Activated B cell treated with CpG ODN at 0.5 μM for 24 hours (primary cell): Measurements from ENCODE around the gene QKI. TPM values are rescaled to one million over a fixed set of nuclear protein-coding genes. Genes with fewer than 3 reads are reported as not detected.

Source experiments
- ATAC-seq: fragments of 200-7000 bp; cut with Tn5 transposase; one replicate; pipeline ENCODE4 v1.10.0; 2021; ENCODE audit warnings: low read depth, mild to moderate bottlenecking, moderate library complexity
- CTCF ChIA-PET: fragments of 350-600 bp; sonication (Branson Sonifier 250); formaldehyde crosslinking; loops from one replicate; lab custom pipeline; 2021; ENCODE audit warnings: antibody characterized with exemption; lab: Charles Lee
- POLR2A ChIA-PET: fragments of 350-600 bp; sonication (Branson Sonifier 250); formaldehyde crosslinking; loops from one replicate; lab custom pipeline; 2021; ENCODE audit warnings: antibody characterized with exemption; lab: Charles Lee
- DNase-seq: peaks from one replicate; pipeline ENCODE4 v3.0.0; 2022
- H3K27ac Mint-ChIP-seq: one replicate; pipeline ENCODE4 v1.8.0; 2020; ENCODE audit warnings: mixed read lengths
- H3K27me3 Mint-ChIP-seq: one replicate; pipeline ENCODE4 v1.8.0; 2021; ENCODE audit warnings: mixed read lengths
- H3K36me3 Mint-ChIP-seq: one replicate; pipeline ENCODE4 v1.8.0; 2021; ENCODE audit warnings: low read depth, mixed read lengths
- H3K4me1 Mint-ChIP-seq: one replicate; pipeline ENCODE4 v1.8.0; 2021; ENCODE audit warnings: mixed read lengths
- H3K4me3 Mint-ChIP-seq: one replicate; pipeline ENCODE4 v1.8.0; 2020; ENCODE audit warnings: mild to moderate bottlenecking, mixed read lengths
- H3K9me3 Mint-ChIP-seq: one replicate; pipeline ENCODE4 v1.8.0; 2020; ENCODE audit warnings: mixed read lengths
- CTCF ChIP-seq: fragments of 200-600 bp; IDR thresholded peaks from one replicate; pipeline ENCODE4 v1.8.0; 2022; ENCODE audit warnings: antibody characterized with exemption, mild to moderate bottlenecking
- intact Hi-C: fragments of 100-400 bp; cut with micrococcal nuclease; formaldehyde crosslinking; loops from one replicate; pipeline ENCODE4 v1.15.1; 2024
- total RNA-seq: library from RNA; stranded (reverse); gene quantifications from 2 replicates; pipeline ENCODE4 v1.2.3, GENCODE V29; 2022

The QKI gene
- total RNA-seq, 1 donor from 2014 or later, result 61.5 TPM

GRCh38 chr6:163576114-163576513 lies 161.6 kb downstream of the QKI start:
- peaks cover 26% of the 10 kb centered on the region for H3K36me3 Mint-ChIP-seq
- CTCF ChIA-PET, result no interaction called here
- ATAC-seq, result no peak
- intact Hi-C loops, result loop anchor here (10.0 kb wide), 1 partner anchor 209 kb away; no protein-coding TSS in a partner anchor
- POLR2A ChIA-PET, result no interaction called here
- no peak overlapping the region for H3K4me3 Mint-ChIP-seq
- H3K9me3 Mint-ChIP-seq, result no peaks in the 10 kb centered on the region
- no peaks in the 10 kb centered on the region for H3K27me3 Mint-ChIP-seq
- no peak overlapping the region for H3K27ac Mint-ChIP-seq
- DNase-seq, result no peak
- H3K4me1 Mint-ChIP-seq, result no peaks in the 10 kb centered on the region
- no peak for TF ChIP-seq CTCF

- peak overlapping the region; percentile 30 for H3K27ac Mint-ChIP-seq
- no peaks in the 10 kb centered on the region for H3K4me1 Mint-ChIP-seq
- no peak for ATAC-seq
- H3K36me3 Mint-ChIP-seq, result peaks cover 16% of the 10 kb centered on the region
- intact Hi-C loops, result loop anchor here (10.0 kb wide), 1 partner anchor 207 kb away; no protein-coding TSS in a partner anchor
- ChIA-PET CTCF (no interaction called here), POLR2A (no interaction called here)
- H3K9me3 Mint-ChIP-seq, result no peaks in the 10 kb centered on the region
- no peak for DNase-seq
- TF ChIP-seq CTCF, result no peak
- H3K27me3 Mint-ChIP-seq, result no peaks in the 10 kb centered on the region
- no peak overlapping the region for H3K4me3 Mint-ChIP-seq
These were observed 162.9 kb downstream of the QKI start for GRCh38 chr6:163577404-163577803.

- no peak overlapping the region for H3K27ac Mint-ChIP-seq
- H3K4me1 Mint-ChIP-seq, result no peaks in the 10 kb centered on the region
- POLR2A ChIA-PET, result no interaction called here
- H3K27me3 Mint-ChIP-seq, result no peaks in the 10 kb centered on the region
- ATAC-seq (no peak), DNase-seq (no peak)
- intact Hi-C loops, result loop anchor here (10.0 kb wide), 1 partner anchor 206 kb away; no protein-coding TSS in a partner anchor
- CTCF ChIA-PET, result no interaction called here
- no peak for TF ChIP-seq CTCF
- no peak overlapping the region for H3K4me3 Mint-ChIP-seq
- no peaks in the 10 kb centered on the region for H3K9me3 Mint-ChIP-seq
- peaks cover 6% of the 10 kb centered on the region for H3K36me3 Mint-ChIP-seq
These were observed 164.8 kb downstream of the QKI start for GRCh38 chr6:163579111-163579879.

- Mint-ChIP-seq H3K27me3 (no peaks in the 10 kb centered on the region), H3K36me3 (peaks cover 3% of the 10 kb centered on the region), H3K4me3 (no peak overlapping the region), H3K27ac (no peak overlapping the region), H3K4me1 (no peaks in the 10 kb centered on the region), H3K9me3 (no peaks in the 10 kb centered on the region)
- POLR2A ChIA-PET, result no interaction called here
- CTCF ChIA-PET, result no interaction called here
- no peak for TF ChIP-seq CTCF
- ATAC-seq (no peak), DNase-seq (no peak)
- intact Hi-C loops, result loop anchor here (10.0 kb wide), 1 partner anchor 205 kb away; no protein-coding TSS in a partner anchor
These were observed 165.4 kb downstream of the QKI start for GRCh38 chr6:163579880-163580295.

GRCh38 chr6:163580311-163581030 lies 166.0 kb downstream of the QKI start:
- Mint-ChIP-seq H3K27me3 (no peaks in the 10 kb centered on the region), H3K36me3 (peaks cover 2% of the 10 kb centered on the region), H3K9me3 (no peaks in the 10 kb centered on the region), H3K4me3 (no peak overlapping the region), H3K27ac (no peak overlapping the region), H3K4me1 (no peaks in the 10 kb centered on the region)
- no peak for TF ChIP-seq CTCF
- intact Hi-C loops, result no loop called here
- CTCF ChIA-PET, result no interaction called here
- DNase-seq, result no peak
- no peak for ATAC-seq
- POLR2A ChIA-PET, result no interaction called here
